ENCODE measurements around the gene B4GALNT2. TPM values are rescaled to one million over a fixed set of nuclear protein-coding genes. Genes with fewer than 3 reads are reported as not detected.

Gene B4GALNT2
- total RNA-seq, 1 donor = 0.45 TPM

DNA sequence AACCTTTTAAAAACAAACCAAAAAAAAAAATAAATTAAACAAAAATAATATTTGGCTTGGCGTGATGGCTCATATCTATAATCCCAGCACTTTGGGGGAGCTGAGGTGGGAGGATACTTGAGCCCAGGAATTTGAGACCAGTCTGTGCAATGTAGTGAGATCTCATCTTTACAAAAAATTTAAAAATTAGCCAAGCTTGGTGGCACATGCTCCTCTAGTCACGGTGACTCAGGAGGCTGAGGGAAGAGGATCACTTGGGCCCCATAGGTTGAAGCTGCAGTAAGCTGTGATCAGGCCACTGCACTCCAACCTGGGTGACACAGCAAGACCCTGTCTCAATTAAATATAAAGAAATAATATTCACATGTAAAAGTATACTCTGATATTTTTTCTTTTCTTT lies 65.6 kb downstream of the B4GALNT2 start:
- TF ChIP-seq, protein P1, sequence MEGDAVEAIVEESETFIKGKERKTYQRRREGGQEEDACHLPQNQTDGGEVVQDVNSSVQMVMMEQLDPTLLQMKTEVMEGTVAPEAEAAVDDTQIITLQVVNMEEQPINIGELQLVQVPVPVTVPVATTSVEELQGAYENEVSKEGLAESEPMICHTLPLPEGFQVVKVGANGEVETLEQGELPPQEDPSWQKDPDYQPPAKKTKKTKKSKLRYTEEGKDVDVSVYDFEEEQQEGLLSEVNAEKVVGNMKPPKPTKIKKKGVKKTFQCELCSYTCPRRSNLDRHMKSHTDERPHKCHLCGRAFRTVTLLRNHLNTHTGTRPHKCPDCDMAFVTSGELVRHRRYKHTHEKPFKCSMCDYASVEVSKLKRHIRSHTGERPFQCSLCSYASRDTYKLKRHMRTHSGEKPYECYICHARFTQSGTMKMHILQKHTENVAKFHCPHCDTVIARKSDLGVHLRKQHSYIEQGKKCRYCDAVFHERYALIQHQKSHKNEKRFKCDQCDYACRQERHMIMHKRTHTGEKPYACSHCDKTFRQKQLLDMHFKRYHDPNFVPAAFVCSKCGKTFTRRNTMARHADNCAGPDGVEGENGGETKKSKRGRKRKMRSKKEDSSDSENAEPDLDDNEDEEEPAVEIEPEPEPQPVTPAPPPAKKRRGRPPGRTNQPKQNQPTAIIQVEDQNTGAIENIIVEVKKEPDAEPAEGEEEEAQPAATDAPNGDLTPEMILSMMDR (IDR thresholded peaks at IDR 0.05; ENCODE audit: insufficient read depth, low read length) = no peak
- no peak for DNase-seq (ENCODE audit: low read depth)
- H3K4me3 ChIP-seq (ENCODE audit: low read depth, low read length) = no peak overlapping the region

DNA sequence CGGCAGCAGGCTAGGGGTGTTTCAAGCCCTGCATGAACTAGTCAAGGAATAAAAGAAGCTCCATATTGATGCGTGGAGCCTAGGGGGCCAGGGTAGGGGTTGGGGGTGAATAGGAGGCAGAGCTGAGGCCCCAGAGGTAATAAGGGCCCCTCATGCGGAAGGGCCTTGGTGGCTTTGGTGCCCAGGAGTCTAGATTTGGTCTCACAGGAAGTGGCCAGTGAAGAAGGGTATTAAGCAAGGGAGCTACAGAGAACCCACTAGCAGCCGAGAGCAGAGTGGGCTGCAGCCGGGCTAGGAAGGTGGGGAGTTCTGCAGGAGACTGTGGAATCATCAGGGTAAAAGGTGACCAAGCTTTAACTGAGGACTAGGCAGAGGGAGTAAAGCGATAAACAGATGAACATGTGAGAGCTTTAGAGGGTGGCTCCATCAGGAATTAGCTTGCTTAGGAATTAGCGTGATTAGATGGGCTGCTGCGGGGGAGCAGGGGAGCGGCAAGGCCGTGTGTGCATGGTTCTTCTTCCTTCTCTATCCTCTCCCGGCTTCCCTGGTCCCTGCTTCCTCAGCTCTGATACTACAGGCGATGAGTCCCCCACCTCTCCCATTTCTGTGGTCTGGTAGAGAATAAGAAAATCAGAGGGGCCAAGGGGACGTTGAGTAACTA lies 68.0 kb downstream of the B4GALNT2 start:
- TF ChIP-seq, protein P1 (IDR thresholded peaks at IDR 0.05; ENCODE audit: insufficient read depth, low read length) = no peak
- DNase-seq (ENCODE audit: low read depth) = no peak
- H3K4me3 ChIP-seq (ENCODE audit: low read depth, low read length) = no peak overlapping the region

- TF ChIP-seq, protein P1 (IDR thresholded peaks at IDR 0.05; ENCODE audit: insufficient read depth, low read length) = no peak
- peak; percentile 64 for DNase-seq (ENCODE audit: low read depth)
- H3K4me3 ChIP-seq (ENCODE audit: low read depth, low read length) = no peak overlapping the region
These were observed 68.9 kb downstream of the B4GALNT2 start for GRCh38 chr17:49201481-49201927.

GRCh38 chr17:49203796-49204195 lies 71.2 kb downstream of the B4GALNT2 start:
- TF ChIP-seq, protein P1 (IDR thresholded peaks at IDR 0.05; ENCODE audit: insufficient read depth, low read length) = no peak
- H3K4me3 ChIP-seq (ENCODE audit: low read depth, low read length) = no peak overlapping the region
- no peak for DNase-seq (ENCODE audit: low read depth)

- TF ChIP-seq, protein P1 (IDR thresholded peaks at IDR 0.05; ENCODE audit: insufficient read depth, low read length) = no peak
- H3K4me3 ChIP-seq (ENCODE audit: low read depth, low read length) = no peak overlapping the region
- no peak for DNase-seq (ENCODE audit: low read depth)
These were observed 71.9 kb downstream of the B4GALNT2 start for GRCh38 chr17:49204516-49204915.

- TF ChIP-seq, protein P1 (IDR thresholded peaks at IDR 0.05; ENCODE audit: insufficient read depth, low read length) = no peak
- no peak overlapping the region for H3K4me3 ChIP-seq (ENCODE audit: low read depth, low read length)
- DNase-seq (ENCODE audit: low read depth) = no peak
These were observed 76.5 kb downstream of the B4GALNT2 start for GRCh38 chr17:49209061-49209571.
